Esophagus squamous epithelium (tissue), 4 donors: ENCODE results near the gene P4HB.

Experiments
- CTCF ChIP-seq, 6 experiments: fragments of 450-650 bp in 4 of 6; fragments of 200-600 bp in 2 of 6; sonication (generic) in 2 of 6; IDR thresholded peaks; one replicate each; pipeline ENCODE4 v1.5.1; 2016 to 2019; ENCODE audit warnings: antibody characterized with exemption in 6 of 6, mild to moderate bottlenecking in 4 of 6, moderate library complexity in 4 of 6
- POLR2A ChIP-seq, 4 donors: fragments of 450-650 bp; IDR thresholded peaks; one replicate each; pipeline ENCODE4 v1.6.1; 2017; ENCODE audit warnings: antibody characterized with exemption in 4 of 4, mild to moderate bottlenecking in 4 of 4, moderate library complexity in 3 of 4

- TF ChIP-seq CTCF (IDR thresholded peaks at IDR 0.05): no peak
- TF ChIP-seq POLR2A (IDR thresholded peaks at IDR 0.05): no peak
Measured at GRCh38 chr17:81825841-81826466, 34.4 kb downstream of the P4HB start.
